Keratinocyte (primary cell): ENCODE data around the gene ASCL4. TPM values are rescaled to one million over a fixed set of nuclear protein-coding genes. Genes with fewer than 3 reads are reported as not detected.

ENCODE experiments used
- DNase-seq: peaks from one replicate; pipeline ENCODE4 v3.0.0-alpha.2; 2011; ENCODE audit warnings: low read depth, missing footprints, low spot score
- FAIRE-seq: peaks from 2 replicates; lab custom pipeline; 2011; peaks lifted over from hg19 to GRCh38; lab: Jason Lieb, UNC
- H2AFZ ChIP-seq: 2 replicates; pipeline ENCODE4 v1.6.0; 2012; ENCODE audit warnings: low read length, control low read depth, inconsistent platforms; ENCODE audit not compliant: control insufficient read depth
- H3K27ac ChIP-seq: 2 replicates; pipeline ENCODE4 v1.5.1; 2011; ENCODE audit warnings: low read length; ENCODE audit not compliant: control insufficient read depth, insufficient read depth
- H3K27me3 ChIP-seq: 3 replicates; pipeline ENCODE4 v1.6.0; 2011; ENCODE audit warnings: low read length; ENCODE audit not compliant: control insufficient read depth, insufficient read depth; ENCODE audit errors: extremely low read depth
- H3K36me3 ChIP-seq, 2 experiments: 2 replicates in 1 of 2; 3 replicates in 1 of 2; pipeline ENCODE4 v1.5.1; 2011; ENCODE audit warnings: low read length in 2 of 2, mild to moderate bottlenecking in 1 of 2; ENCODE audit not compliant: control insufficient read depth in 2 of 2, insufficient read depth in 2 of 2; ENCODE audit errors: extremely low read depth in 1 of 2
- H3K4me1 ChIP-seq: 3 replicates; pipeline ENCODE4 v1.5.1; 2011; ENCODE audit warnings: low read length; ENCODE audit not compliant: control insufficient read depth, insufficient read depth; ENCODE audit errors: extremely low read depth
- H3K4me2 ChIP-seq: 3 replicates; pipeline ENCODE4 v1.6.0; 2011; ENCODE audit warnings: low read depth, low read length; ENCODE audit not compliant: control insufficient read depth, insufficient read depth; ENCODE audit errors: extremely low read depth
- H3K4me3 ChIP-seq, 3 experiments: fragments of 200-600 bp in 1 of 3; sonication (generic) in 1 of 3; 2 replicates in 2 of 3; 3 replicates in 1 of 3; pipeline ENCODE4 v1.5.1; 2011 to 2016; ENCODE audit warnings: low read length in 3 of 3, mild to moderate bottlenecking in 3 of 3, control low read depth in 2 of 3, inconsistent platforms in 1 of 3, low read depth in 1 of 3, mixed read lengths in 1 of 3, mixed run types in 1 of 3, moderate library complexity in 1 of 3; ENCODE audit not compliant: control insufficient read depth in 2 of 3, insufficient read depth in 2 of 3; ENCODE audit errors: extremely low read depth in 1 of 3
- H3K79me2 ChIP-seq: 2 replicates; pipeline ENCODE4 v1.6.0; 2012; ENCODE audit warnings: low read length; ENCODE audit not compliant: control insufficient read depth, insufficient read depth
- H3K9ac ChIP-seq: 3 replicates; pipeline ENCODE4 v1.6.0; 2011; ENCODE audit warnings: low read length; ENCODE audit not compliant: control insufficient read depth, insufficient read depth; ENCODE audit errors: extremely low read depth
- H3K9me1 ChIP-seq: 3 replicates; pipeline ENCODE4 v1.6.0; 2011; ENCODE audit warnings: low read length; ENCODE audit not compliant: control insufficient read depth, insufficient read depth; ENCODE audit errors: extremely low read depth
- H3K9me3 ChIP-seq: 2 replicates; pipeline ENCODE4 v1.5.1; 2012; ENCODE audit warnings: low read depth, low read length; ENCODE audit not compliant: control insufficient read depth
- H4K20me1 ChIP-seq: 3 replicates; pipeline ENCODE4 v1.6.0; 2011; ENCODE audit warnings: low read length; ENCODE audit not compliant: control insufficient read depth, insufficient read depth; ENCODE audit errors: extremely low read depth
- EZH2 ChIP-seq: IDR thresholded peaks from one replicate; pipeline ENCODE4 v1.6.1; 2012; ENCODE audit warnings: inconsistent platforms, mild to moderate bottlenecking, low read length, moderate library complexity
- dilution Hi-C: fragments of 300-500 bp; cut with MboI; formaldehyde crosslinking; loops from one replicate; pipeline ENCODE4 v1.7.0; 2020; ENCODE audit warnings: low sequenced_read_pairs; ENCODE audit not compliant: extremely low pct_ligation_motif_present
- polyA plus RNA-seq, 5 experiments: library from polyadenylated mRNA; depleted of rRNA in 3 of 5; stranded (reverse) in 3 of 5; stranded (forward) in 1 of 5; unstranded in 1 of 5; fragments of >200 nt; gene quantifications; 1 replicate in 1 of 5; 2 replicates in 3 of 5; 3 replicates in 1 of 5; pipeline versions ENCODE4 v1.2.1 to v1.2.3, GENCODE V29; 2011 to 2012; ENCODE audit warnings: missing spikeins in 2 of 5, low read depth in 1 of 5, low replicate concordance in 1 of 5
- TF ChIP-seq, protein P1 (sequence below), 3 experiments: IDR thresholded peaks in 1 of 3; conservative IDR thresholded peaks in 1 of 3; optimal IDR thresholded peaks in 1 of 3; 2 replicates in 2 of 3; 3 replicates in 1 of 3; pipeline versions ENCODE3 to v1.5.1; 2011; ENCODE audit warnings: low read length in 3 of 3, mild to moderate bottlenecking in 3 of 3, moderate library complexity in 2 of 3, control low read depth in 1 of 3, inconsistent platforms in 1 of 3; ENCODE audit not compliant: insufficient read depth in 2 of 3; ENCODE audit errors: extremely low read depth in 1 of 3

Gene ASCL4
- polyA plus RNA-seq, 1 donor (not counting 4 experiments of a cell fraction or from before 2014, with no cell fraction given) = not detected

GRCh38 chr12:107762874-107763273, 11.6 kb upstream of the ASCL4 start:
- dilution Hi-C loops = no loop called here
- Histone ChIP-seq H3K27ac (no peak overlapping the region), H4K20me1 (no peaks in the 10 kb centered on the region), H3K27me3 (no peaks in the 10 kb centered on the region), H3K4me2 (no peak overlapping the region), H3K9ac (no peak overlapping the region), H3K79me2 (peaks cover 27% of the 10 kb centered on the region), H3K4me3 (no peak overlapping the region), H2AFZ (no peak overlapping the region), H3K4me1 (peaks cover 12% of the 10 kb centered on the region), H3K36me3 (peaks cover 4% of the 10 kb centered on the region in 2 experiments), H3K9me1 (no peaks in the 10 kb centered on the region), H3K9me3 (no peaks in the 10 kb centered on the region)
- DNase-seq (no peak), FAIRE-seq (no peak)
- TF ChIP-seq EZH2 = no peak
- TF ChIP-seq, protein P1, sequence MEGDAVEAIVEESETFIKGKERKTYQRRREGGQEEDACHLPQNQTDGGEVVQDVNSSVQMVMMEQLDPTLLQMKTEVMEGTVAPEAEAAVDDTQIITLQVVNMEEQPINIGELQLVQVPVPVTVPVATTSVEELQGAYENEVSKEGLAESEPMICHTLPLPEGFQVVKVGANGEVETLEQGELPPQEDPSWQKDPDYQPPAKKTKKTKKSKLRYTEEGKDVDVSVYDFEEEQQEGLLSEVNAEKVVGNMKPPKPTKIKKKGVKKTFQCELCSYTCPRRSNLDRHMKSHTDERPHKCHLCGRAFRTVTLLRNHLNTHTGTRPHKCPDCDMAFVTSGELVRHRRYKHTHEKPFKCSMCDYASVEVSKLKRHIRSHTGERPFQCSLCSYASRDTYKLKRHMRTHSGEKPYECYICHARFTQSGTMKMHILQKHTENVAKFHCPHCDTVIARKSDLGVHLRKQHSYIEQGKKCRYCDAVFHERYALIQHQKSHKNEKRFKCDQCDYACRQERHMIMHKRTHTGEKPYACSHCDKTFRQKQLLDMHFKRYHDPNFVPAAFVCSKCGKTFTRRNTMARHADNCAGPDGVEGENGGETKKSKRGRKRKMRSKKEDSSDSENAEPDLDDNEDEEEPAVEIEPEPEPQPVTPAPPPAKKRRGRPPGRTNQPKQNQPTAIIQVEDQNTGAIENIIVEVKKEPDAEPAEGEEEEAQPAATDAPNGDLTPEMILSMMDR (optimal IDR thresholded peaks at IDR 0.05 in 1 of 3, IDR thresholded peaks at IDR 0.05 in 1 of 3, conservative IDR thresholded peaks at IDR 0.05 in 1 of 3; ENCODE audit: extremely low read depth in 1 of 3, insufficient read depth in 2 of 3, low read length in 3 of 3) = no peak

DNA sequence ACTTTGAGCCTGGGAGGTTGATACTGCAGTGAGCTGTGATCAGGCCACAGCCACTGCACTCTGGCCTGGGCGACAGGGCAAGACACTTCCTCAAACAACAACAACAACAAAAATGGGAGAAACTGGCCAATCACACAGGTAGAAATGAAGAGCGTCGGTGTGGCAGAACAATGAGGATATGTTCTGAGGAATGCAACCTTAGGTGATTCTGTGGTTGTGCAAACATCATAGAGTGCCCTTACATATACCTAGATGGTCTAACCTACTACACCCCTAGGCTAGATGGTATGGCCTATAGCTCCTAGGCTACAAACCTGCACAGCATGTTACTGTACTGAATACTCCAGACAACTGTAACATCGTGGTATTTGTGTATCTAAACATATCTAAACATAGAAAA, 9.9 kb upstream of the ASCL4 start:
- Histone ChIP-seq H3K79me2 (peaks cover 11% of the 10 kb centered on the region), H3K4me3 (no peak overlapping the region), H3K27me3 (no peaks in the 10 kb centered on the region), H4K20me1 (no peaks in the 10 kb centered on the region), H3K36me3 (no peaks in the 10 kb centered on the region), H2AFZ (no peak overlapping the region), H3K27ac (no peak overlapping the region), H3K4me2 (no peak overlapping the region), H3K4me1 (peaks cover 4% of the 10 kb centered on the region), H3K9me1 (no peaks in the 10 kb centered on the region), H3K9ac (no peak overlapping the region), H3K9me3 (no peaks in the 10 kb centered on the region)
- FAIRE-seq (no peak), DNase-seq (no peak)
- TF ChIP-seq, protein P1 (optimal IDR thresholded peaks at IDR 0.05 in 1 of 3, IDR thresholded peaks at IDR 0.05 in 1 of 3, conservative IDR thresholded peaks at IDR 0.05 in 1 of 3; ENCODE audit: extremely low read depth in 1 of 3, insufficient read depth in 2 of 3, low read length in 3 of 3) = no peak
- TF ChIP-seq EZH2 = no peak
- dilution Hi-C loops = no loop called here
